Measurements from ENCODE around the gene CYP4F3. TPM values are rescaled to one million over a fixed set of nuclear protein-coding genes. Genes with fewer than 3 reads are reported as not detected.
"Not testable (repeated sequence)": the region's sequence is repeated elsewhere in the genome, so short reads cannot be mapped to it uniquely, and the experiment has no call there.

The CYP4F3 gene
- total and polyA plus RNA-seq, 2 of the 13 experiments (the other 11 are each of a cell fraction or from before 2014, with no cell fraction given), result 17.8 to 22.8 TPM

DNA sequence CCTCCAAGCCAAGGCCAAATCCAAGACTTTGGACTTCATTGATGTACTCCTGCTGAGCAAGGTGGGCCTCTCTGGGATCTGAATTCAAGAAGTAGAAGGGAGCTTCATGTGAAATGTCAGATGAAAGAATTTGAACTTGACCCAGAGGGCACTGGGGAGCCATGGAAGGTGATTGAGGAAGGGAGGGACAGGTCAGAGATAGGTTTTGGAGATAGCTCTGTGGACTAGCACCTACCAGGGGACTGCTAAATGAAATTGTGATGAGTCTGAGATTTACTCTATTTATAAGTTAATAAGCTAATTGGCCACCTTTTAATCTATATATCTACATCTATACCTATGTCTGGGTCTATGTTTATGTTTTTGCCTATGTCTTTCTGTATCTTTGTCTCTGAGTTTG is 9.4 kb downstream of the CYP4F3 start:
- H3K4me3 ChIP-seq (replicated peaks in 1 of 3; ENCODE audit: insufficient read depth in 1 of 3, low read depth in 2 of 3, low read length in 3 of 3); H3K9me3 ChIP-seq (ENCODE audit: low read length); BruUV-seq (replicated peaks); H3K27me3 ChIP-seq (ENCODE audit: control insufficient read depth in 1 of 2, insufficient read depth in 2 of 2, low read length in 2 of 2); H4K20me1 ChIP-seq (ENCODE audit: insufficient read depth, low read length); ATAC-seq; H3K4me2 ChIP-seq (ENCODE audit: low read depth, low read length); H3K27ac ChIP-seq (ENCODE audit: extremely low read length, insufficient read depth, low read length); H3K9ac ChIP-seq (ENCODE audit: insufficient read depth, low read depth, low read length); CTCF ChIA-PET (ENCODE audit: low intra/inter-chr PET ratio, low total read pairs); FAIRE-seq; intact Hi-C loops (cut with micrococcal nuclease; ENCODE audit: unreplicated experiment); DNase-seq (ENCODE audit: low spot score); H3K79me2 ChIP-seq (ENCODE audit: insufficient read depth, low read length); in situ Hi-C loops (cut with HindIII; ENCODE audit: extremely low pct_ligation_motif_present, low pct_unique_long_range_greater_than_20kb); H2AFZ ChIP-seq (ENCODE audit: low read length): not testable (repeated sequence)
- POLR2A ChIA-PET, result interaction anchor here (2.8 kb wide), 1 partner anchor 23 kb away, joined by 11 read pairs; the partner anchor contains the start of gene CYP4F12
- H3K36me3 ChIP-seq (replicated peaks in 1 of 2; ENCODE audit: control insufficient read depth in 1 of 2, insufficient read depth in 2 of 2, low read length in 2 of 2), result peaks cover 5 to 25% of the 10 kb centered on the region in 2 experiments; a peak in 4 of 5 replicates
- peaks cover 18% of the 10 kb centered on the region for H3K4me1 ChIP-seq (ENCODE audit: insufficient read depth, low read length)

GRCh38 chr19:15651791-15652190 is 11.1 kb downstream of the CYP4F3 start:
- H3K36me3 ChIP-seq (replicated peaks in 1 of 2; ENCODE audit: control insufficient read depth in 1 of 2, insufficient read depth in 2 of 2, low read length in 2 of 2), result peaks cover 3 to 25% of the 10 kb centered on the region in 2 experiments; a peak in 4 of 5 replicates
- ChIA-PET CTCF (ENCODE audit: low intra/inter-chr PET ratio, low total read pairs) (no interaction called here), POLR2A (no interaction called here)
- H3K4me2 ChIP-seq (ENCODE audit: low read depth, low read length), result no peak overlapping the region
- in situ Hi-C loops (cut with HindIII; ENCODE audit: extremely low pct_ligation_motif_present, low pct_unique_long_range_greater_than_20kb) (no loop called here), intact Hi-C loops (cut with micrococcal nuclease; ENCODE audit: unreplicated experiment) (no loop called here)
- no peaks in the 10 kb centered on the region for H3K79me2 ChIP-seq (ENCODE audit: insufficient read depth, low read length)
- TF ChIP-seq TEAD3 (CRISPR knock-in tag; optimal IDR thresholded peaks at IDR 0.05; ENCODE audit: borderline replicate concordance) (no peak), SP2 (CRISPR knock-in tag; IDR thresholded peaks at IDR 0.05) (no peak), FOXP4 (CRISPR knock-in tag; IDR thresholded peaks at IDR 0.05) (no peak), ZNF616 (CRISPR knock-in tag; IDR thresholded peaks at IDR 0.05; ENCODE audit: low read depth) (no peak), ZFP41 (CRISPR knock-in tag; IDR thresholded peaks at IDR 0.05; ENCODE audit: borderline replicate concordance) (no peak), ZNF576 (CRISPR knock-in tag; IDR thresholded peaks at IDR 0.05) (no peak), ZNF558 (CRISPR knock-in tag; IDR thresholded peaks at IDR 0.05; ENCODE audit: borderline replicate concordance) (no peak)
- no peaks in the 10 kb centered on the region for H4K20me1 ChIP-seq (ENCODE audit: insufficient read depth, low read length)
- H3K27me3 ChIP-seq (ENCODE audit: control insufficient read depth in 1 of 2, insufficient read depth in 2 of 2, low read length in 2 of 2), result no peaks in the 10 kb centered on the region
- FAIRE-seq (no peak), DNase-seq (ENCODE audit: low spot score) (no peak), ATAC-seq (no peak)
- BruUV-seq (replicated peaks), result TSS peak; percentile 26
- H3K4me3 ChIP-seq (replicated peaks in 1 of 3; ENCODE audit: insufficient read depth in 1 of 3, low read depth in 2 of 3, low read length in 3 of 3), result no peak overlapping the region
- 0 out of 2 replicates have a peak, but pooled peaks cover 1% of the 10 kb centered on the region for H3K4me1 ChIP-seq (ENCODE audit: insufficient read depth, low read length)
- no peaks in the 10 kb centered on the region for H3K9me3 ChIP-seq (ENCODE audit: low read length)
- H3K9ac ChIP-seq (ENCODE audit: insufficient read depth, low read depth, low read length), result no peak overlapping the region
- no peak overlapping the region for H3K27ac ChIP-seq (ENCODE audit: extremely low read length, insufficient read depth, low read length)
- WGBS (ENCODE audit: low lambda C conversion rate), result 97% methylated on average over 3 of the region's 3 CpGs
- H2AFZ ChIP-seq (ENCODE audit: low read length), result no peak overlapping the region

Data from HepG2 (cell line).